SK-N-SH treated with all-trans-retinoic acid at 6 μM for 48 hours (cell line): ENCODE measurements around the gene SMCHD1.

Experiments used
- ATAC-seq: fragments of 200-7000 bp; cut with Tn5 transposase; 3 replicates; pipeline ENCODE4 v1.9.1; 2020; ENCODE audit warnings: mild to moderate bottlenecking, moderate library complexity
- BACH2 ChIP-seq: fragments of 250-450 bp; sonication (Bioruptor Pico); IDR thresholded peaks from 2 replicates; pipeline ENCODE4 v1.9.0; 2021; ENCODE audit warnings: mild to moderate bottlenecking, borderline replicate concordance
- CSDC2 ChIP-seq: fragments of 250-450 bp; sonication (Bioruptor Pico); IDR thresholded peaks from 2 replicates; pipeline ENCODE4 v1.5.0; 2020; ENCODE audit warnings: mild to moderate bottlenecking, moderate library complexity
- ESRRG ChIP-seq: fragments of 250-450 bp; sonication (Bioruptor Pico); IDR thresholded peaks from 2 replicates; pipeline ENCODE4 v1.6.1; 2021; ENCODE audit warnings: mild to moderate bottlenecking
- GLIS3 ChIP-seq: fragments of 250-450 bp; sonication (Bioruptor Pico); IDR thresholded peaks from 2 replicates; pipeline ENCODE4 v1.5.0; 2020; ENCODE audit warnings: mild to moderate bottlenecking, moderate library complexity
- ISL1 ChIP-seq: fragments of 250-450 bp; sonication (Bioruptor Pico); IDR thresholded peaks from 2 replicates; pipeline ENCODE4 v2.1.2; 2022; ENCODE audit warnings: mild to moderate bottlenecking, moderate library complexity
- OSR1 ChIP-seq: fragments of 250-450 bp; sonication (Bioruptor Pico); IDR thresholded peaks from 2 replicates; pipeline ENCODE4 v1.8.0; 2022; ENCODE audit warnings: moderate library complexity, mild to moderate bottlenecking, inconsistent platforms
- PPARA ChIP-seq: fragments of 250-450 bp; sonication (Bioruptor Pico); IDR thresholded peaks from 2 replicates; pipeline ENCODE4 v1.5.0; 2020; ENCODE audit warnings: mild to moderate bottlenecking, borderline replicate concordance
- RARB ChIP-seq: fragments of 250-450 bp; sonication (Bioruptor Pico); IDR thresholded peaks from 2 replicates; pipeline ENCODE4 v1.8.0; 2021; ENCODE audit warnings: mild to moderate bottlenecking, moderate library complexity
- TCF4 ChIP-seq: fragments of 250-450 bp; sonication (Bioruptor Pico); IDR thresholded peaks from 2 replicates; pipeline ENCODE4 v1.8.0; 2021; ENCODE audit warnings: mild to moderate bottlenecking, moderate library complexity, borderline replicate concordance
- TOX ChIP-seq: fragments of 250-450 bp; sonication (Bioruptor Pico); IDR thresholded peaks from 2 replicates; pipeline ENCODE4 v1.8.0; 2021; ENCODE audit warnings: mild to moderate bottlenecking, moderate library complexity, borderline replicate concordance
- ZC3H10 ChIP-seq: fragments of 250-450 bp; sonication (Bioruptor Pico); IDR thresholded peaks from 2 replicates; pipeline ENCODE4 v1.5.1; 2021; ENCODE audit warnings: mild to moderate bottlenecking, moderate library complexity
- ZFP3 ChIP-seq: fragments of 250-450 bp; sonication (Bioruptor Pico); IDR thresholded peaks from 2 replicates; pipeline ENCODE4 v1.5.0; 2020; ENCODE audit warnings: mild to moderate bottlenecking, moderate library complexity
- ZFP30 ChIP-seq: fragments of 450-650 bp; formaldehyde crosslinking; IDR thresholded peaks from 2 replicates; pipeline ENCODE4 v1.5.0; 2022; ENCODE audit warnings: mild to moderate bottlenecking, moderate library complexity
- ZNF565 ChIP-seq: fragments of 450-650 bp; formaldehyde crosslinking; conservative IDR thresholded peaks from 2 replicates; pipeline ENCODE4 v1.5.0; 2020; ENCODE audit warnings: low read depth, mild to moderate bottlenecking, moderate library complexity
- ZNF70 ChIP-seq: fragments of 450-650 bp; formaldehyde crosslinking; IDR thresholded peaks from 2 replicates; pipeline ENCODE4 v1.5.0; 2020; ENCODE audit warnings: mild to moderate bottlenecking, moderate library complexity
- ZNF8 ChIP-seq: fragments of 450-650 bp; formaldehyde crosslinking; IDR thresholded peaks from 2 replicates; pipeline ENCODE4 v1.5.0; 2020; ENCODE audit warnings: mild to moderate bottlenecking, moderate library complexity
- TF ChIP-seq, protein P1 (sequence below): fragments of 250-450 bp; sonication (Bioruptor Pico); IDR thresholded peaks from 2 replicates; pipeline ENCODE4 v1.5.0; 2020; ENCODE audit warnings: mild to moderate bottlenecking, moderate library complexity
- TF ChIP-seq, protein P2 (sequence below): fragments of 250-450 bp; sonication (Bioruptor Pico); IDR thresholded peaks from 2 replicates; pipeline ENCODE4 v1.8.0; 2020; ENCODE audit warnings: mild to moderate bottlenecking, moderate library complexity, borderline replicate concordance
- TF ChIP-seq, protein P3 (sequence below): fragments of 250-450 bp; sonication (Bioruptor Pico); IDR thresholded peaks from 2 replicates; pipeline ENCODE4 v1.8.0; 2021; ENCODE audit warnings: low read depth, mild to moderate bottlenecking, moderate library complexity, borderline replicate concordance
- TF ChIP-seq, protein P4 (sequence below): fragments of 250-450 bp; sonication (Bioruptor Pico); IDR thresholded peaks from 2 replicates; pipeline ENCODE4 v1.5.1; 2020; ENCODE audit warnings: low read depth, mild to moderate bottlenecking, moderate library complexity

The SMCHD1 gene

DNA sequence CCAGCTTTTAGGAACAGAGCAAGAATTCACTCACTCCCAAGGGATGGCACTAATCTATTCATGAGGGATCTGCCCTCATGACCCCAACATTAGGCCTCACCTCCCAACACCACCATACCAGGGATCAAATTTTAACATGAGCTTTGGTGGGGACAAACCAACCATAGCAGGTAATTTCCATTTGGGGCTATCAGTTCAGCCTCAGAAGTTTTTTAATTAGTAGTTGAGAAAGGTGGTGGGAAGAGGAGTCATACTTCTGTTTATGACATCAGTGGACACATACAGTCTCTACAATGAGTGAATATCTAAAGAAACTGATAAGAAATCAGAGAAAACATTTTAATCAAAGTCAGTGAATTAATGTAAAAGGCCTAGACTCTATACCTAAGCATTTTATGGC lies 131.7 kb downstream of the SMCHD1 start:
- TF ChIP-seq ZNF8 (CRISPR knock-in tag) = no peak
- no peak for TF ChIP-seq ZNF70 (CRISPR knock-in tag)
- no peak for TF ChIP-seq TOX
- no peak for TF ChIP-seq ZC3H10 (CRISPR knock-in tag)
- no peak for TF ChIP-seq BACH2 (CRISPR knock-in tag)
- no peak for TF ChIP-seq GLIS3 (CRISPR knock-in tag)
- no peak for TF ChIP-seq ZFP3 (CRISPR knock-in tag)
- no peak for TF ChIP-seq TCF4 (CRISPR knock-in tag)
- TF ChIP-seq, protein P1, sequence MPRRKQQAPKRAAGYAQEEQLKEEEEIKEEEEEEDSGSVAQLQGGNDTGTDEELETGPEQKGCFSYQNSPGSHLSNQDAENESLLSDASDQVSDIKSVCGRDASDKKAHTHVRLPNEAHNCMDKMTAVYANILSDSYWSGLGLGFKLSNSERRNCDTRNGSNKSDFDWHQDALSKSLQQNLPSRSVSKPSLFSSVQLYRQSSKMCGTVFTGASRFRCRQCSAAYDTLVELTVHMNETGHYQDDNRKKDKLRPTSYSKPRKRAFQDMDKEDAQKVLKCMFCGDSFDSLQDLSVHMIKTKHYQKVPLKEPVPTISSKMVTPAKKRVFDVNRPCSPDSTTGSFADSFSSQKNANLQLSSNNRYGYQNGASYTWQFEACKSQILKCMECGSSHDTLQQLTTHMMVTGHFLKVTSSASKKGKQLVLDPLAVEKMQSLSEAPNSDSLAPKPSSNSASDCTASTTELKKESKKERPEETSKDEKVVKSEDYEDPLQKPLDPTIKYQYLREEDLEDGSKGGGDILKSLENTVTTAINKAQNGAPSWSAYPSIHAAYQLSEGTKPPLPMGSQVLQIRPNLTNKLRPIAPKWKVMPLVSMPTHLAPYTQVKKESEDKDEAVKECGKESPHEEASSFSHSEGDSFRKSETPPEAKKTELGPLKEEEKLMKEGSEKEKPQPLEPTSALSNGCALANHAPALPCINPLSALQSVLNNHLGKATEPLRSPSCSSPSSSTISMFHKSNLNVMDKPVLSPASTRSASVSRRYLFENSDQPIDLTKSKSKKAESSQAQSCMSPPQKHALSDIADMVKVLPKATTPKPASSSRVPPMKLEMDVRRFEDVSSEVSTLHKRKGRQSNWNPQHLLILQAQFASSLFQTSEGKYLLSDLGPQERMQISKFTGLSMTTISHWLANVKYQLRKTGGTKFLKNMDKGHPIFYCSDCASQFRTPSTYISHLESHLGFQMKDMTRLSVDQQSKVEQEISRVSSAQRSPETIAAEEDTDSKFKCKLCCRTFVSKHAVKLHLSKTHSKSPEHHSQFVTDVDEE = no peak
- TF ChIP-seq ZNF565 (CRISPR knock-in tag) = no peak
- TF ChIP-seq ESRRG (CRISPR knock-in tag) = no peak
- no peak for TF ChIP-seq OSR1
- TF ChIP-seq, protein P2, sequence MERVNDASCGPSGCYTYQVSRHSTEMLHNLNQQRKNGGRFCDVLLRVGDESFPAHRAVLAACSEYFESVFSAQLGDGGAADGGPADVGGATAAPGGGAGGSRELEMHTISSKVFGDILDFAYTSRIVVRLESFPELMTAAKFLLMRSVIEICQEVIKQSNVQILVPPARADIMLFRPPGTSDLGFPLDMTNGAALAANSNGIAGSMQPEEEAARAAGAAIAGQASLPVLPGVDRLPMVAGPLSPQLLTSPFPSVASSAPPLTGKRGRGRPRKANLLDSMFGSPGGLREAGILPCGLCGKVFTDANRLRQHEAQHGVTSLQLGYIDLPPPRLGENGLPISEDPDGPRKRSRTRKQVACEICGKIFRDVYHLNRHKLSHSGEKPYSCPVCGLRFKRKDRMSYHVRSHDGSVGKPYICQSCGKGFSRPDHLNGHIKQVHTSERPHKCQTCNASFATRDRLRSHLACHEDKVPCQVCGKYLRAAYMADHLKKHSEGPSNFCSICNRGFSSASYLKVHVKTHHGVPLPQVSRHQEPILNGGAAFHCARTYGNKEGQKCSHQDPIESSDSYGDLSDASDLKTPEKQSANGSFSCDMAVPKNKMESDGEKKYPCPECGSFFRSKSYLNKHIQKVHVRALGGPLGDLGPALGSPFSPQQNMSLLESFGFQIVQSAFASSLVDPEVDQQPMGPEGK (CRISPR knock-in tag) = no peak
- no peak for TF ChIP-seq ISL1 (CRISPR knock-in tag)
- no peak for TF ChIP-seq PPARA (CRISPR knock-in tag)
- TF ChIP-seq RARB (CRISPR knock-in tag) = no peak
- TF ChIP-seq CSDC2 (CRISPR knock-in tag) = no peak
- ATAC-seq = no peak

DNA sequence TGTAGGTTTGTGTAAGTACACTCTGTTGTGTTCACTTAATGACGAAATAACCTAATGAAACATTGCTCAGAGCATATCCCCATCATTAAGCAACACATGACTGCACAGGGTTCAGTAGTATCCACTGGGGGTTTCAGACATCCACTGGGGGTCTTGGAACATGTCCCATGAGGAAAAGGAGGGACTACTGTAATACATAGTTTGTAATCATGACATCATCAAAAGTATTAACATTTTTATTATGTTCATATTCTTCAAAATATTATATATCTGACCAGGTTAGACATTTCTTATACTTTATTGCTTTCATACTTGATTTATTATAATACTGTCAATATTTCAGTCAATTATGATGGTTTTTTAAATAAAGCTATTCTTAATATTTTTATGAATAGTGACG lies 136.9 kb downstream of the SMCHD1 start:
- TF ChIP-seq TOX (no peak), ZNF565 (CRISPR knock-in tag) (no peak), ZFP30 (CRISPR knock-in tag) (no peak), TCF4 (CRISPR knock-in tag) (no peak), CSDC2 (CRISPR knock-in tag) (no peak)
- TF ChIP-seq, protein P2 (CRISPR knock-in tag) = no peak
- TF ChIP-seq, protein P3, sequence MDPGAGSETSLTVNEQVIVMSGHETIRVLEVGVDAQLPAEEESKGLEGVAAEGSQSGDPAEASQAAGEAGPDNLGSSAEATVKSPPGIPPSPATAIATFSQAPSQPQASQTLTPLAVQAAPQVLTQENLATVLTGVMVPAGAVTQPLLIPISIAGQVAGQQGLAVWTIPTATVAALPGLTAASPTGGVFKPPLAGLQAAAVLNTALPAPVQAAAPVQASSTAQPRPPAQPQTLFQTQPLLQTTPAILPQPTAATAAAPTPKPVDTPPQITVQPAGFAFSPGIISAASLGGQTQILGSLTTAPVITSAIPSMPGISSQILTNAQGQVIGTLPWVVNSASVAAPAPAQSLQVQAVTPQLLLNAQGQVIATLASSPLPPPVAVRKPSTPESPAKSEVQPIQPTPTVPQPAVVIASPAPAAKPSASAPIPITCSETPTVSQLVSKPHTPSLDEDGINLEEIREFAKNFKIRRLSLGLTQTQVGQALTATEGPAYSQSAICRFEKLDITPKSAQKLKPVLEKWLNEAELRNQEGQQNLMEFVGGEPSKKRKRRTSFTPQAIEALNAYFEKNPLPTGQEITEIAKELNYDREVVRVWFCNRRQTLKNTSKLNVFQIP (CRISPR knock-in tag) = no peak
- TF ChIP-seq, protein P1 = no peak

DNA sequence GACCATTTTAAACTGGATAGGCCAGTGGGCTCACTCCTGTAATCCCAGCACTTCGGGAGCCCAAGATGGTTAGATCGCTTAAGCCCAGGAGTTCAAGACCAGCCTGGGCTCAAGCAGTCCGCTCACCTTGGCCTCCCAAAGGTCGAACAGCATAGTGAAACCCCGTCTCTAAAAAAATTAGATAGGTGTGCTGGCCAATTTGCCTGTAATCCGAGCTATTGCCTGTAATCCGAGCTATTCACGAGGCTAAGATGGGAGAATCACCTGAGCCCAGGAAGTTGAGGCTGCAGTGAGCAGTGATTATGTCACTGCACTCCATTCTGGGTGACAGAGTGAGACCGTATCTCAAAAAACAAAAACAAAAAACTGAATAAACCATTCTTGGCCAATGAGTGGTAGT lies 138.6 kb downstream of the SMCHD1 start:
- TF ChIP-seq BACH2 (CRISPR knock-in tag) (no peak), ZFP30 (CRISPR knock-in tag) (no peak), TCF4 (CRISPR knock-in tag) (no peak), ZFP3 (CRISPR knock-in tag) (no peak), GLIS3 (CRISPR knock-in tag) (no peak)
- TF ChIP-seq, protein P4, sequence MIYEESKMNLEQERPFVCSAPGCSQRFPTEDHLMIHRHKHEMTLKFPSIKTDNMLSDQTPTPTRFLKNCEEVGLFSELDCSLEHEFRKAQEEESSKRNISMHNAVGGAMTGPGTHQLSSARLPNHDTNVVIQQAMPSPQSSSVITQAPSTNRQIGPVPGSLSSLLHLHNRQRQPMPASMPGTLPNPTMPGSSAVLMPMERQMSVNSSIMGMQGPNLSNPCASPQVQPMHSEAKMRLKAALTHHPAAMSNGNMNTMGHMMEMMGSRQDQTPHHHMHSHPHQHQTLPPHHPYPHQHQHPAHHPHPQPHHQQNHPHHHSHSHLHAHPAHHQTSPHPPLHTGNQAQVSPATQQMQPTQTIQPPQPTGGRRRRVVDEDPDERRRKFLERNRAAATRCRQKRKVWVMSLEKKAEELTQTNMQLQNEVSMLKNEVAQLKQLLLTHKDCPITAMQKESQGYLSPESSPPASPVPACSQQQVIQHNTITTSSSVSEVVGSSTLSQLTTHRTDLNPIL (CRISPR knock-in tag) = no peak
- TF ChIP-seq, protein P3 (CRISPR knock-in tag) = no peak
- ATAC-seq = no peak

More for the DNA sequence above, 136.9 kb downstream of the SMCHD1 start:
- no peak for ATAC-seq
